Measurements from ENCODE around the gene PKM. TPM values are rescaled to one million over a fixed set of nuclear protein-coding genes. Genes with fewer than 3 reads are reported as not detected.
A peak's percentile ranks its signal among the peaks of the same experiment; 100 is the strongest.

The PKM gene
- total and polyA plus RNA-seq, 9 of the 15 experiments (the other 6 are each of a cell fraction or from before 2014, with no cell fraction given), result 140 to 825 (median 383) TPM

DNA sequence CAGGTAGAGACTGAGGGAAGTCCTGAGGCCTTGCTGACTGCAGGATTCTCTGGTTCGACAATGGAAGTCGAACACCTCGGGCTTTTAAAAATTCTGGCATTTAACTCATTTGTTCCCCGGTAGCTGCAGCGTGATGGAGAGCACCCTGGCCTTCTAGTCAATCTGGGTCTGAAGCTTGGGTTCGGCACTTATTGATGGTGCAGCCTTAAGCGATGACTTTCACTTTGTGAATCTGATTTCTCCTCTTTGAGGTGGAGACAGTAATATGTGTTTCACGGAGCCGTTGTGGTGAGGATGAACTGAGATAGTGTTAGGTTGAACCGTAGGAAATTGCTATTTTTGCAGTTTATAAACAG, 42.0 kb upstream of the PKM start (continued):
- TF ChIP-seq CUX1 (CRISPR knock-in tag; IDR thresholded peaks at IDR 0.05) (no peak), ZNF212 (CRISPR knock-in tag; IDR thresholded peaks at IDR 0.05) (no peak), NFATC3 (IDR thresholded peaks at IDR 0.05) (no peak), ERF (CRISPR knock-in tag; IDR thresholded peaks at IDR 0.05) (no peak), SIN3A (IDR thresholded peaks at IDR 0.05; ENCODE audit: borderline replicate concordance in 2 of 2, control insufficient read depth in 1 of 2, low read depth in 2 of 2, low read length in 2 of 2) (no peak), C11orf30 (IDR thresholded peaks at IDR 0.05; ENCODE audit: low read depth) (0 out of 2 replicates have a peak, but pooled peaks have one; percentile 2), ZNF143 (CRISPR knock-in tag; IDR thresholded peaks at IDR 0.05) (no peak), LCOR (CRISPR knock-in tag; IDR thresholded peaks at IDR 0.05) (0 out of 2 replicates have a peak, but pooled peaks have one; percentile 19), CC2D1A (IDR thresholded peaks at IDR 0.05) (no peak; the same call in 1 of the 2 replicates), AFF1 (IDR thresholded peaks at IDR 0.05; ENCODE audit: low read depth in 1 of 2, partially characterized antibody in 2 of 2) (peak in 1 of 2 experiments; percentile 14), ZNF830 (CRISPR knock-in tag; IDR thresholded peaks at IDR 0.05) (no peak), MECOM (CRISPR knock-in tag; IDR thresholded peaks at IDR 0.05) (no peak), TAF9B (IDR thresholded peaks at IDR 0.05; ENCODE audit: partially characterized antibody) (no peak), HDAC6 (IDR thresholded peaks at IDR 0.05; ENCODE audit: low read depth, low read length) (no peak), ZNF134 (CRISPR knock-in tag; conservative IDR thresholded peaks at IDR 0.05) (no peak)
